ENCODE data around the gene FBL.

GRCh38 chr19:39830847-39831246 is 15.3 kb downstream of the FBL start:
- TF ChIP-seq, protein P1, sequence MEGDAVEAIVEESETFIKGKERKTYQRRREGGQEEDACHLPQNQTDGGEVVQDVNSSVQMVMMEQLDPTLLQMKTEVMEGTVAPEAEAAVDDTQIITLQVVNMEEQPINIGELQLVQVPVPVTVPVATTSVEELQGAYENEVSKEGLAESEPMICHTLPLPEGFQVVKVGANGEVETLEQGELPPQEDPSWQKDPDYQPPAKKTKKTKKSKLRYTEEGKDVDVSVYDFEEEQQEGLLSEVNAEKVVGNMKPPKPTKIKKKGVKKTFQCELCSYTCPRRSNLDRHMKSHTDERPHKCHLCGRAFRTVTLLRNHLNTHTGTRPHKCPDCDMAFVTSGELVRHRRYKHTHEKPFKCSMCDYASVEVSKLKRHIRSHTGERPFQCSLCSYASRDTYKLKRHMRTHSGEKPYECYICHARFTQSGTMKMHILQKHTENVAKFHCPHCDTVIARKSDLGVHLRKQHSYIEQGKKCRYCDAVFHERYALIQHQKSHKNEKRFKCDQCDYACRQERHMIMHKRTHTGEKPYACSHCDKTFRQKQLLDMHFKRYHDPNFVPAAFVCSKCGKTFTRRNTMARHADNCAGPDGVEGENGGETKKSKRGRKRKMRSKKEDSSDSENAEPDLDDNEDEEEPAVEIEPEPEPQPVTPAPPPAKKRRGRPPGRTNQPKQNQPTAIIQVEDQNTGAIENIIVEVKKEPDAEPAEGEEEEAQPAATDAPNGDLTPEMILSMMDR (IDR thresholded peaks at IDR 0.05) = no peak
- TF ChIP-seq RCOR1 (IDR thresholded peaks at IDR 0.05; ENCODE audit: low read depth, low read length) = no peak
- TF ChIP-seq, protein P2, sequence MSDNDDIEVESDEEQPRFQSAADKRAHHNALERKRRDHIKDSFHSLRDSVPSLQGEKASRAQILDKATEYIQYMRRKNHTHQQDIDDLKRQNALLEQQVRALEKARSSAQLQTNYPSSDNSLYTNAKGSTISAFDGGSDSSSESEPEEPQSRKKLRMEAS (IDR thresholded peaks at IDR 0.05) = no peak
- no peak for TF ChIP-seq NR3C1 (IDR thresholded peaks at IDR 0.05)
- TF ChIP-seq, protein P3, sequence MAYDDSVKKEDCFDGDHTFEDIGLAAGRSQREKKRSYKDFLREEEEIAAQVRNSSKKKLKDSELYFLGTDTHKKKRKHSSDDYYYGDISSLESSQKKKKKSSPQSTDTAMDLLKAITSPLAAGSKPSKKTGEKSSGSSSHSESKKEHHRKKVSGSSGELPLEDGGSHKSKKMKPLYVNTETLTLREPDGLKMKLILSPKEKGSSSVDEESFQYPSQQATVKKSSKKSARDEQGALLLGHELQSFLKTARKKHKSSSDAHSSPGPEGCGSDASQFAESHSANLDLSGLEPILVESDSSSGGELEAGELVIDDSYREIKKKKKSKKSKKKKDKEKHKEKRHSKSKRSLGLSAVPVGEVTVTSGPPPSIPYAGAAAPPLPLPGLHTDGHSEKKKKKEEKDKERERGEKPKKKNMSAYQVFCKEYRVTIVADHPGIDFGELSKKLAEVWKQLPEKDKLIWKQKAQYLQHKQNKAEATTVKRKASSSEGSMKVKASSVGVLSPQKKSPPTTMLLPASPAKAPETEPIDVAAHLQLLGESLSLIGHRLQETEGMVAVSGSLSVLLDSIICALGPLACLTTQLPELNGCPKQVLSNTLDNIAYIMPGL (CRISPR knock-in tag; IDR thresholded peaks at IDR 0.05; ENCODE audit: borderline replicate concordance) = no peak
- no peak for TF ChIP-seq SREBF2 (IDR thresholded peaks at IDR 0.05)
- TF ChIP-seq RFX5 (IDR thresholded peaks at IDR 0.05) = no peak
- TF ChIP-seq HDAC2 (IDR thresholded peaks at IDR 0.05) = no peak

Data from A549 (cell line).